ENCODE results near the gene SLC50A1. TPM values are rescaled to one million over a fixed set of nuclear protein-coding genes. Genes with fewer than 3 reads are reported as not detected.

Gene SLC50A1
- total RNA-seq = 11.8 TPM

GRCh38 chr1:155135415-155136028 is at the start of gene SLC50A1:
Gene SLC50A1 (plus strand): TSS chr1:155135852. CDS start chr1:155135912, 60 bp downstream.
- peaks cover 78% of the 10 kb centered on the region for H3K4me1 ChIP-seq
- peak in 1 of 2 donors; percentile 95 for DNase-seq (ENCODE audit: extremely low spot score in 2 of 2)
- H3K4me3 ChIP-seq = peak within 1 kb of the TSS; percentile 57 to 90
- H3K9me3 ChIP-seq = no peaks in the 10 kb centered on the region
- H3K36me3 ChIP-seq = peaks cover 0 to 33% of the 10 kb centered on the region in 2 donors
- TF ChIP-seq CTCF (IDR thresholded peaks at IDR 0.05) (peak in 1 of 3 experiments; percentile 70), POLR2A (IDR thresholded peaks at IDR 0.05) (peak in 1 of 2 donors; percentile 92), POLR2AphosphoS5 (IDR thresholded peaks at IDR 0.05; ENCODE audit: insufficient read depth in 1 of 2, low read depth in 1 of 2) (peak in 1 of 2 donors; percentile 96)
- peak within 1 kb of the TSS; percentile 97 for H3K27ac ChIP-seq
- intact Hi-C loops (cut with DNase I) = no loop called here
- H3K27me3 ChIP-seq = no peaks in the 10 kb centered on the region

GRCh38 chr1:155086128-155086741 is 49.4 kb upstream of the SLC50A1 start:
- H3K4me1 ChIP-seq = peaks cover 49% of the 10 kb centered on the region
- H3K36me3 ChIP-seq = no peaks in the 10 kb centered on the region
- peak overlapping the region; percentile 62 to 66 for H3K4me3 ChIP-seq
- no peaks in the 10 kb centered on the region for H3K9me3 ChIP-seq
- TF ChIP-seq POLR2AphosphoS5 (IDR thresholded peaks at IDR 0.05; ENCODE audit: insufficient read depth in 1 of 2, low read depth in 1 of 2) (no peak), POLR2A (IDR thresholded peaks at IDR 0.05) (no peak), CTCF (IDR thresholded peaks at IDR 0.05) (peak; percentile 59 to 99 (median 94))
- DNase-seq (ENCODE audit: extremely low spot score in 2 of 2) = peak in 1 of 2 donors; percentile 94
- peak overlapping the region; percentile 93 for H3K27ac ChIP-seq
- H3K27me3 ChIP-seq = peaks cover 11% of the 10 kb centered on the region
- intact Hi-C loops (cut with DNase I) = loop anchor here (5.0 kb wide), 1 partner anchor 39 kb away; no protein-coding TSS in a partner anchor

- no peaks in the 10 kb centered on the region for H3K9me3 ChIP-seq
- no peaks in the 10 kb centered on the region for H3K36me3 ChIP-seq
- H3K4me1 ChIP-seq = peaks cover 49% of the 10 kb centered on the region
- no peak overlapping the region for H3K27ac ChIP-seq
- TF ChIP-seq POLR2AphosphoS5 (IDR thresholded peaks at IDR 0.05; ENCODE audit: insufficient read depth in 1 of 2, low read depth in 1 of 2) (no peak), POLR2A (IDR thresholded peaks at IDR 0.05) (no peak), CTCF (IDR thresholded peaks at IDR 0.05) (no peak)
- no peak overlapping the region for H3K4me3 ChIP-seq
- DNase-seq (ENCODE audit: extremely low spot score in 2 of 2) = peak in 1 of 2 donors; percentile 93
- intact Hi-C loops (cut with DNase I) = loop anchor here (5.0 kb wide), 1 partner anchor 40 kb away; no protein-coding TSS in a partner anchor
- peaks cover 8% of the 10 kb centered on the region for H3K27me3 ChIP-seq
These were observed 48.7 kb upstream of the SLC50A1 start for GRCh38 chr1:155086856-155087535.

- Histone ChIP-seq H3K27me3 (no peaks in the 10 kb centered on the region), H3K4me1 (peaks cover 27% of the 10 kb centered on the region), H3K36me3 (no peaks in the 10 kb centered on the region), H3K9me3 (no peaks in the 10 kb centered on the region), H3K27ac (no peak overlapping the region), H3K4me3 (no peak overlapping the region)
- no peak for TF ChIP-seq POLR2A (IDR thresholded peaks at IDR 0.05)
- TF ChIP-seq POLR2AphosphoS5 (IDR thresholded peaks at IDR 0.05; ENCODE audit: insufficient read depth in 1 of 2, low read depth in 1 of 2) = peak in 1 of 2 donors; percentile 23
- TF ChIP-seq CTCF (IDR thresholded peaks at IDR 0.05) = peak; percentile 90 to 96 (median 96)
- DNase-seq (ENCODE audit: extremely low spot score in 2 of 2) = no peak
- intact Hi-C loops (cut with DNase I) = loop anchor here (2.0 to 5.0 kb wide), 2 partner anchors 41 to 75 kb away; no protein-coding TSS in a partner anchor
These were observed 44.3 kb upstream of the SLC50A1 start for GRCh38 chr1:155091071-155092051.
